Fibroblast of mammary gland (primary cell): ENCODE results near the gene FNIP1.
A peak's percentile ranks its signal among the peaks of the same experiment; 100 is the strongest.

Source experiments
- DNase-seq: peaks from one replicate; pipeline ENCODE4 v3.0.0-alpha.2; 2010; ENCODE audit warnings: low read depth
- H3K4me3 ChIP-seq: 2 replicates; pipeline ENCODE4 v1.5.1; 2011; ENCODE audit warnings: low read depth, mild to moderate bottlenecking, low read length, moderate library complexity; ENCODE audit not compliant: control insufficient read depth
- TF ChIP-seq, protein P1 (sequence below): conservative IDR thresholded peaks from 2 replicates; pipeline ENCODE4 v1.5.1; 2011; ENCODE audit warnings: low read depth, low read length, inconsistent platforms; ENCODE audit not compliant: control insufficient read depth, insufficient read depth

FNIP1 gene

DNA sequence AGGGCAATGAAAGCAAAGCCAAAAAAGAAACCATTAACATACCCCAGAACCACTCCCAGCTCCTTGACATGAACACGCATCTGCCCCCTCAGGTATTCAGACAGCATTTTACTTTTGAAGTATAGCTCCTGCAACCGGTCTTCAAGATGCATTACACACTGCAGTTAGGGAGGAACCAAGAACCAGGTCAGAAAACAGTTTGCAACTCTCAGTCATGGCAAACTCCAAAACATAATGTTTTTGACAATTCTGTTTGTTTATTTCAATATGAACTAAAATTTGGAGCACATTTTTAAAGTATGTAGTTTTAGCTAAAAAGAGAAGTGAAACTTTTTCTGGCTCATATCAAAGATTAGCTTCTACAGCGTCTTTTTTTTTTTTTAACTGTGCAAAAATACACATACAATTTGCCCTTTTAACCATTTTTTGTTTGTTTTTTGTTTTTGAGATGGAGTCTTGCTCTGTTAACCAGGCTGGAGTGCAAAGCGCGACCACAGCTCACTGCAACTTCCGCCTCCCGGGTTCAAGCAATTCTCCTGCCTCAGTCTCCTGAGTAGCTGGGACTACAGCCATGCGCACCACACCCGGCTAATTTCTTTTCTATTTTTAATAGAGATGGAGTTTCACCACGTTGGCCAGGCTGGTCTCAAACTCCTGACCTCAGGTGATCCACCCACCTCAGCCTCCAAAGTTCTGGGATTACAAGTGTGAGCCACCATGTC, 149.6 kb downstream of the FNIP1 start:
- H3K4me3 ChIP-seq, result no peak overlapping the region
- DNase-seq, result no peak
- TF ChIP-seq, protein P1, sequence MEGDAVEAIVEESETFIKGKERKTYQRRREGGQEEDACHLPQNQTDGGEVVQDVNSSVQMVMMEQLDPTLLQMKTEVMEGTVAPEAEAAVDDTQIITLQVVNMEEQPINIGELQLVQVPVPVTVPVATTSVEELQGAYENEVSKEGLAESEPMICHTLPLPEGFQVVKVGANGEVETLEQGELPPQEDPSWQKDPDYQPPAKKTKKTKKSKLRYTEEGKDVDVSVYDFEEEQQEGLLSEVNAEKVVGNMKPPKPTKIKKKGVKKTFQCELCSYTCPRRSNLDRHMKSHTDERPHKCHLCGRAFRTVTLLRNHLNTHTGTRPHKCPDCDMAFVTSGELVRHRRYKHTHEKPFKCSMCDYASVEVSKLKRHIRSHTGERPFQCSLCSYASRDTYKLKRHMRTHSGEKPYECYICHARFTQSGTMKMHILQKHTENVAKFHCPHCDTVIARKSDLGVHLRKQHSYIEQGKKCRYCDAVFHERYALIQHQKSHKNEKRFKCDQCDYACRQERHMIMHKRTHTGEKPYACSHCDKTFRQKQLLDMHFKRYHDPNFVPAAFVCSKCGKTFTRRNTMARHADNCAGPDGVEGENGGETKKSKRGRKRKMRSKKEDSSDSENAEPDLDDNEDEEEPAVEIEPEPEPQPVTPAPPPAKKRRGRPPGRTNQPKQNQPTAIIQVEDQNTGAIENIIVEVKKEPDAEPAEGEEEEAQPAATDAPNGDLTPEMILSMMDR, result no peak

DNA sequence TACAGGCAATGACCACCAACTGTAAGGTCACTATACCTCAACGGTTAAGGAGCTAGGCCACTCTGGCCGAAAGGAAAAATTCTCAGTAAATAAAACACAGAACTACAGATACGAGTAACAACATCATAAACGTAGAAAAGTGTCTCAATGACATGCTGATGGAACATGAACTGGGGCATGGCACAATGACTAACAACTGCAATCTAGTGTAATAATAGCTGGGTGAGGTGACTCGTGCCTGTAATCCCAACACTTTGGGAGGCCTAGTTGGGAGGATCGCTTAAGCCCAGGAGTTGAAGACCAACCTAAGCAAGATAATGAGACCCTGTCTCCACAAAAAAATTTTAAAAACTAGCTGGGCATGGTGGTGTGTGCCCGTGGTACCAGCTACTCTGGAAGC, 152.0 kb downstream of the FNIP1 start:
- DNase-seq, result peak; percentile 34
- no peak overlapping the region for H3K4me3 ChIP-seq
- TF ChIP-seq, protein P1, result no peak

DNA sequence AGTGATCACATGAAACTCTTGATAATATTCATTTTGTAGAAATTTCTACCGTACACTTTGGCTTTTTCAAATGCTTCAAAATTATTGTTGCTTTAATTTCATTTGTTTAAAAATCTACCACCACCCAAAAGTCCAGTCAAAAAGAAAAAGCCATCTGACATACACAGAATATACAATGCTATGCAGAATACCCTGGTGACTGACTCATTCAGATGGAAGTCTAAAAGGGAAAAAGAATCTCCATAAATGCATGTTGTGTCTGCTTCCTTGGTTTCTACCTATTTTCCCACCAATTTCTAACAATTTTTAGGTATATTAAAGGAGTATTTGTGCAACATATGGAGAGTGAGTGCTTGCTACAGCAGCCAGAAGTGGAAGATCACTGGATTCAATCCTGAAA, 152.4 kb downstream of the FNIP1 start:
- no peak overlapping the region for H3K4me3 ChIP-seq
- TF ChIP-seq, protein P1, result no peak
- DNase-seq, result no peak

DNA sequence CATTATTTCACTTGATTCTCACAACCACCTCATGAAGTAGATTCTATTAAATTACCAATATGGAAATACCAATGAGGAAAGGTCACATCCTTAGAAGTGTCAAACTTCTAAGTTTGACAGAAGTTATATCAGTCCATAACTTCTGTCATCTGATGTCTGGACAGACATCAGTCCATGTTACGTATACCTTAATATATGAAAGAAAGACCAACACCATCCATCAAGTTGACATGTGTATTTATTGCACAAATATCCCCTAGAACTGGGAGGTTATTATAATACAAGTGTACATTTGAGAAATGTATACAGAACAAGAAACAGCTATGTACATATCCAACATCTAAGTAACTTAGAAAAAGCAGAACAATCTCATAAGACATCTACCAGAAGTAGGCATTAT, 155.3 kb downstream of the FNIP1 start:
- DNase-seq, result no peak
- H3K4me3 ChIP-seq, result no peak overlapping the region
- TF ChIP-seq, protein P1, result no peak

DNA sequence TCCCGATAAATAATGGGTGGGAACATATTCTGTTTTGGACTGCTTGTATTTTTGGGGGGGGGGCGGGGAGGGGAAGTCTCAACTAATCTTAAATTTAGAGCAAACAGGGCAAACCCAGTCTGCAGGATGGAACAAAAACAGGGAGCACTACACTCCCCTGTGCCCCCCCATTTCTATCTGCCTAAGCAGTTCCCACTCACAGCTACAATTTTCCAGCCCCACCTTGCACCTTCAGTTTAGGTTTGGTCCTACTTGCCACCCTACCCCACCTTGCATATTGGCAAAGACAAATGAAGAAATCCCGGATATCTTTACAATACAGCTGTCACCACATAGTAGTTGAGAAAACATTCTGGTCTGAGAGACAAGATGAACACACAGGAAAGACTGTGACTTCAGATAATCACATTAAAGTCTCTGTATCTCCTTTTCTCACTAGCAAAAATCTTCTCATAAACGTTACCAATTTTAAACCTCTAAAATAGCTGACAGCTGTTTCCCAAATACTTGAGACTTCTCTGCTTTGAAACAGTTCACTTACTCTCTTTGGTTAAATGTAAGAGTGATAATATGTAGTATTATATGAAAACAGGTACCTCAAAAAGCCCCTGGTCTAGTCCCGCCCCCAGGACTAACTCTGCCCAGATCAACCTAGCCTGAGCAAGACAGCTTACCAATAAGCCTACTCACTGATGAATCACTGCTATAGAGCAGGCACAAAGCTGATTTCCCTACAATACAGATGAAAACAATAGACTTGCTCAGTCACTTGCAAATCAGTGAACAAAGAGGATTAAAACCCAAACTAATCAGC, 156.6 kb downstream of the FNIP1 start:
- H3K4me3 ChIP-seq, result no peak overlapping the region
- DNase-seq, result peak; percentile 61
- TF ChIP-seq, protein P1, result no peak

DNA sequence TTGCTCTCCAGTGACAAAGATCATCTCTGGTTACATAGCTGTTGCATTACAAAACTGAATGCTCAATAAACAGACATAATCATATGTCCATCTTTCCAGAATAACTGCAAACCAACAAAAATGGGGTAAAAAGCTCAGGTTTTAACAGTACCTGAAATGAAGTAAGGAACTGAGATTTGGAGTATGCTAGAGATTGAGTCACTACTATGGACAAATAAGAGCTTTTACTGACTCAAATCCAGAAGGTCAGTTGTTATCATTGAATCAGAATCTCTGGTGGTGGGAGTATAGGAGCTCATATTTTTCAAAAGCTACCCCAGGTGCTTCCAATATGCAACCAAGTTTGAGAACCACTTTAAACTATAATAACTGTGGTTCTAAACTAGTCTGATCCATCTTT, 157.7 kb downstream of the FNIP1 start:
- TF ChIP-seq, protein P1, result no peak
- no peak for DNase-seq
- no peak overlapping the region for H3K4me3 ChIP-seq
